HG02870 (cell line): Measurements from ENCODE around the gene SYNE2.
"Not testable (repeated sequence)": the region's sequence is repeated elsewhere in the genome, so short reads cannot be mapped to it uniquely, and the experiment has no call there.

Experiments
- ATAC-seq: cut with Tn5 transposase; IDR thresholded peaks from one replicate; pipeline ENCODE4 v1.9.1; 2021; ENCODE audit warnings: mild to moderate bottlenecking, moderate library complexity; ENCODE audit not compliant: unreplicated experiment

SYNE2 gene

DNA sequence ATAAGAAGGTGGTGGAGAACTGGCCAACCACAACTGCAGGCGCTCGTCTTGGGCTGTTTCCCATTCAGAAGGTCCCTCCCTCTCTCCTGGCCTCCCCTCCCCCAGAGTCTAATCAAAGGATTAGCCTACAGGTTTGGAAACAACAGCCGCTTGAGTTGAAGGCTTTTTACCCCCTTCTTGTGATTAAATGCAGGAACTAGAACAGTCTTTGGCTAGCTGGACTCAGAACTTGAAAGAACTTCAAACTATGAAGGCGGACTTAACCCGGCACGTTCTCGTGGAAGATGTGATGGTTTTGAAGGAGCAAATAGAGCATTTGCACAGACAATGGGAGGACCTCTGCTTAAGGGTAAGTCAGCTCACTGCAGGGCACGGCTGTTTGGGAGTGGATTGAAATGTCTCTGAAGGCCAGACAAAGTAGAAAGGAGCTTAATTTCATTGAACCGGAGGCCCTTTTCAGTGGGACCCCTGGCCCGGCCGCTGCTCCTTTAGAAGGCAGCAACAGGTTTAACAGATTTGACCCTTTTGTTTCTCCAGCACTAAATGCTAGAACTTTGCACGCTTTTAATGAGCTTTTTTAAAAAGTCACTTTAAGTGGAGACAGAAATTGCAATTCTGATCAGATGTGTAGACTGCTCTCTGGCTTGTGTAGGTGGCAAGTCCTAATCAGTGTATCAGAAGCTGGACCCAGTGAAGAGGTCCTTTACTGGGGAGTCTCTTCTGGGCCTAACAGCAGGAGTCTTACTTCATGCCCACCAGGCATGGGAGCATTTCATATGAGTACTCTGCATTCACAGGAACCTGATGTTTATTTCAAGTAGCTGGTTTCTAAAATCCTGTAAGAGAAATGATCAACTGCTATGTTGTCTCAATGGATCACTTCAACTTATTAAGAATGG is 333.7 kb downstream of the SYNE2 start:
- ATAC-seq = no peak

DNA sequence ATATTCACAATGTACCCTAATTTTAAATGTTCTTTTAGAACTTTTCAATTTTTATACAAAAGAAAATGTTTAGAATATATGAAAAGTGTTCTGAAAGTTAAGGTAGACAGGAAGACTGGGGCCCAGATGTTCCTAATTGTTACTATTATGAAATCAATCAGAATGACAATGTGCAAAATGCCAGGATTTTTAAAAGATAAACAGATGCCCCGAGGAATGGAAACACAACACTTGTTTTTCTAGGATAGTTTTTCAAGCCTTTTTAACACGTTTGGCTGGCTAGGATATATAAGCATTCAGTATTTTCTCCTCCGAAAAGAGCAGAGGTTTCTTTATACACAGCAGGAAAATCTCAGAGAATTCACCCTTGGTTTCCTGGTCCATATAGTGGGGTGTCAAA is 334.5 kb downstream of the SYNE2 start:
- ATAC-seq = no peak

GRCh38 chr14:64190974-64191502 is 338.2 kb downstream of the SYNE2 start:
- ATAC-seq = no peak

DNA sequence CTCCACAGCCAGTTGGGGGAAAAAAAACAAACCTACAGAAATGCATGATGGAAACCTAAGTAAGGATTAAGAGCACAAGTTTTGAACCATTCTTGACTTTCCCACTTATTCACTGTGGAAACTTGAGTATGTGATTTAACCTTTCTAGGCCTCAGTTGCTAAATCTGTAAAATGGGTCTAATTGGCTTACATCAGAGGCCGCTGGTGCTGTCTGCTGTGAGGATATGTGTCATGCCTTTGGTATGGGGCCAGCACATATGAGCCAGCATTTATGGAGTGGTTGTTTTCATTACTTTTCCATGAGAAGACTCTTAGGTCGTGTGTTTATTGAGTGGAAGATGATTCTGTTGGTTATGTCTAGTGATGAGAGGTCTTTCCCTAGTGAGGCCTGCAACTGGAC is 339.0 kb downstream of the SYNE2 start:
- ATAC-seq = no peak

- ATAC-seq = no peak
These were observed 341.0 kb downstream of the SYNE2 start for GRCh38 chr14:64193821-64194220.

- ATAC-seq = no peak
These were observed 341.6 kb downstream of the SYNE2 start for GRCh38 chr14:64194404-64194803.

DNA sequence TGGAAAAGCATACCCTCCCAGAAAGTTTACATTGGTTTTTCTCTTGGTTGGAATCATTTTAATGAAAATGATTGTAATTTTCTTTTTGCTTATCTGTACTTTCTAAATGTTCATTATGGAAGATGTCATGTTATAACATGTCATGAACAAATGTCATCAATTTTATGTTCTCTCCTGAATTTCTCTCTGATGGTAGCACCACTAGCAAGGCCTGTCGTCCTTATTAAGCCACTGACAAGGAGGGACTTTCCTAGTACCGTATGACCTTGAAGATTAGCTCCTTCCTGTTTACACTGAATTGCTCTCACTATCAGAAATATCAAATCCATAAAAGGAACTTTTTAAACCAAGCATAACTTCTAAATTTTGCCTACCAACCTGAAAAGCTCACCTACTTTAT is 342.4 kb downstream of the SYNE2 start:
- peak; percentile 62 for ATAC-seq

DNA sequence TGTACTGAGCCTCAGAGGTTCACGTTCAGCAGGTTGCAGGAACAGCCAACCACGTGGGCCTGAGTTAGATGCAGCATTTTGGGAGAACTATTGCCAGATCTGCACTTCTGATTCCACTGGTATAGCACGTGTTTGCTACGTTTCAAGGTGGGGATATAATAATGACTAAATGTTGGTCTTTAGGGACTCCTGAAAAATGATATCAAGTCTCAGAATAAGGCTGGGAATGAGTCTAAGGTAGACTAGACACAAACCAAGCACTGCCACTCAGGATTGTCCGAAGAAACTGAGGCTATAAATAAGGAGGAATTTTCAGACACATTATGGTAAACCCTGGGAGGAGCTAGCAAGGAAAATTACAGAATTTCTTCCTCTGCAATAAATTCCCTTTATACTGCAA is 343.3 kb downstream of the SYNE2 start:
- no peak for ATAC-seq

- no peak for ATAC-seq
These were observed 344.1 kb downstream of the SYNE2 start for GRCh38 chr14:64196814-64197411.

GRCh38 chr14:64197996-64198395 is 345.2 kb downstream of the SYNE2 start:
- ATAC-seq = no peak

DNA sequence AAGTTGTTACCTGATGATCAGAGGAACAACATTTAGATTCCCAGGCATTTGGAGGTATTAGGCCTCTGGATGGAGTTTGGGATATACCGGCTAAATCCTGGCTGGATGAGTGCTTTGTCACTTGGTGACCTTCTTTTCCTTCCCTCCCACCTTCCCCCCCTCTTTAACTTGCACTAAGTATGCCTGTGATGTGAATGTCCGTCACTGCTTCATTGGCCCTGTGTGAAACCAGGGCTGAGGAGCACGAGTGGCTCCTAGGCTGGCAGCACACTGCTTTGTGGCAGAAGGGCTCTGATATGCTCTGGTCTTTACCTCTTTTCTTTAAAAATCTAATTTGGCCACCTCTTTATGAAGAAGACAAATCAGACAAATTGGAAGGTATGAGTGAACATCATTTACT is 345.7 kb downstream of the SYNE2 start:
- no peak for ATAC-seq

GRCh38 chr14:64200170-64200569 is 347.4 kb downstream of the SYNE2 start:
- no peak for ATAC-seq

DNA sequence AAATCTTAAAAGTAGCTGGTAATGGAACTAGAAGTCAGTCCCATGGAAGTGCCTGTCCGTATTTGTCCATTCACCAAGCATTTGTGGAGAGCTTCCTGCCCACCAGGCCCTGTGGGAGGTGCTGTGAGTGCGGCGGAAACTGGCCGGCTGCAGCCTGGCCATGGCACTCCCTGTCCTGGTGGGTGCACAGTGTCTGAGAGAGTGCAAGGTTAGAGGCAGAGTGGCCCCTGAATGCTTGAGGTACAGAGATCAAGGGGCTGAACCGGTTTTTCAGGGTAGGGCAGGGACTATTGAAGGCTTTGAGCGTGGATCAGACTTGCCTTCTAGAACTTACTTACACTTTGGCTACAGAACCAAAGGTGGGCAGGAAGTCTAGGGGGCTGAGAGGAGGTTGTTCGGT is 348.5 kb downstream of the SYNE2 start:
- no peak for ATAC-seq

- ATAC-seq = no peak
These were observed 349.2 kb downstream of the SYNE2 start for GRCh38 chr14:64201921-64202545.

- ATAC-seq = no peak
These were observed 349.9 kb downstream of the SYNE2 start for GRCh38 chr14:64202716-64203115.

DNA sequence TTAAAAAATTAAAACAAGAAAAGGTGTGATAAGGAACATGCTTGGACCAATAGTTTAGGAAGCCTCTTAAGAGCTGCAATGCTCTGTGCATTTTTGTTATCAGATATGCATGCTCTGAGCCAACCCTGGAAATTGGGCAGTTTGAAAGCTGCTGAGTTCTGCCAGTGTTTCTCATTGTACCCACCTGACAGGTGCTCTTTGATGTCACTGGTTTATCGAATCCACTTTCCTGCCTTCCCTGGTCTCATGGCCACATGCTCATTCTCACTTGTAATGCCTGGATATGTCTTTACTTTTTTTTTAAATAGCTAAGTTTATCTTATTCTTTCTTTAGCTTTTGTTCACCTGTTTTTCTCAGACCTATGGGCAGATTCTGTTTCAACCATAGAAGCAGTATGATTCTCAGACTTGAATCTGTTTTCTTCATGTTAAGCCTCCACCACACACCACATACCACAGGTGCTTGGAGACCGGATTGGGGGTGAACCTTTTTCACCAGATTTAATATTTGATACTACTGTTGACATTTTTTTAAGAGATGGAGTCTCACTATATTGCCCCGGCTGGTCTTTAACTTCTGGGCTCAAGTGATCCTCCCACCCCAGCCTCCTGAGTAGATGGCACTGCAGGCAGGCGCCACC is 350.7 kb downstream of the SYNE2 start:
- ATAC-seq = no peak

DNA sequence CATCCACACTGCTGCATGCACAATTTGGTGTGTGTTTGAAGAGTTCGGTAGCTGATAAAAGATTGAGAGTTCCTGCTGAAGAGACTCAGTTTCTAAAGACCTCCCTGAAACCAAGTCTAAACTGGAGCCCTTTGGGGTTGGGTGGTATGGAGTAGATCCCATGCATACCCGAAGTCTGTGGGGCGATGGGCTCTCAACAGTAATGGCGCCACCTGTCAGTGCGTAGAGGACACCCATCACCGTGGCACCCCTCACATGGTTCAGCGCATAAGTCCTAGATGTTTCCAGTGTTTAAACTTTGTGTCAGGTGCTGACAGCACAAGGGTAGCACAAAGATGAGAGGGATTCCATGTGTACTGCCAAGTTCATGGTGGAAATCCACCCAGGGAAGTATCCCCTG is 355.5 kb downstream of the SYNE2 start:
- ATAC-seq = no peak

- no peak for ATAC-seq
These were observed 356.2 kb downstream of the SYNE2 start for GRCh38 chr14:64208981-64209380.

DNA sequence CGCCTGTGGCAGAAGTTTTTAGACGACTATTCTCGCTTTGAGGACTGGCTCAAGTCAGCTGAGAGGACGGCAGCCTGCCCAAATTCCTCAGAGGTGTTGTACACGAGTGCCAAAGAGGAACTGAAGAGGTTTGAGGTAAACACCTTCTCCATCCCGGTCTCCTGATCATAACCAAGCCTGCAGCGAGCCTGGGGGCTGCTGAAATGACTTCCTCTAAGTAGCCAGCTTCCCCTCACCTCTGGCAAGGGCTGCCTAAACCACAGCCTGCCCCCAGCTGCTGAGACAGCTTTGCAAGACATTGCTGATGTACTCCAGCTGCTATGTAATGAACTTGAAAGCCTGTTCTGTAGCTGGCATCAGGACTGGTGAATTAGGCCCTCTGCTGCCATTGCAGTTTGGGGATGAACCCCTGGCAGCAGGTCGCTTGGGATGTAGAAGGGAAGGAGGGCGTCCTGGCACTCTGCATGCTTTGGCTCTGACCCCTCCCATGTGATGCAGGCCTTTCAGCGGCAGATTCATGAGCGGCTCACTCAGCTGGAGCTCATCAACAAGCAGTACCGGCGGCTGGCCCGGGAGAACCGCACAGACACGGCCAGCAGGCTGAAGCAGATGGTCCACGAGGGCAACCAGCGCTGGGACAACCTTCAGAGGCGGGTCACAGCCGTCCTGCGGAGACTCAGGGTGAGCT is 356.8 kb downstream of the SYNE2 start:
- ATAC-seq = peak; percentile 47

DNA sequence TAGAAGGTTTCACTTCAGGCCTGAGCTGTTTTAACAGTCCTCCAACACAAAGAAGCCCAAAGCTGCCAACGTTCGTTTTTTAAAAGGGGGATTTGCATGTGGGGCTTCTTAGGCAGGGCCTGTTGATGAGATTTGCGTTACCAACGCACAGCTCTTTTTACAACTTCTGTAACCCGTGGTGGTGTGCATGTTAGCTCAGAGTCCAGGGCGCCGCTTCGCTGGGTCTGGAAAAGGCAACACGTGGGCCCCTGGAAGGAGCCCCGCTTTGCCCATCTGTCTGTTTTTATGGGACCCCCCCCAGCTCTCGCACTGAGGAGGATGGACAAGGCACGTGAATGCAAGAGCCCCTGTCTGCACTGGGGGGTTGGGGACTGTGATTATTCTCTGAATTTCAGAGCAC is 357.4 kb downstream of the SYNE2 start:
- ATAC-seq = no peak

DNA sequence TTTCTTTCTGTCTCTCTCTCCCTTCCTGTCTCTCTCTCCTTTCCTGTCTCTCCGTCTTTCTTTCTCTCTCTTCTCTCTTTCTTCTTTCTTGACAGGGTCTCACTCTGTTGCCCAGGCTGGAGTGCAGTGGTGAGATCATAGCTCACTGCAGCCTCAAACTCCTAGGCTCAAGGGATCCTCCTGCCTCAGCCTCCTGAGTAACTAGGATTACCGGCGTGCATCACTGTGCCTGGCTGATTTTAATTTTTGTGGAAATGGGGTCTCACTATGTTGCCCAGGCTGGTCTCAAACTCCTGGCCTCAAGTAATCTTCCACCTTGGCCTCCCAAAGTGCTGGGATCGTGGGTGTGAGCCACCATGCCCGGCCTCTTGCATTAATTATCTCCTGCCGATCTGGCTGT is 358.1 kb downstream of the SYNE2 start:
- ATAC-seq = not testable (repeated sequence)
